ENCODE results near the gene PRPSAP2.
"Not testable (repeated sequence)": the region's sequence is repeated elsewhere in the genome, so short reads cannot be mapped to it uniquely, and the experiment has no call there.

PRPSAP2 gene

DNA sequence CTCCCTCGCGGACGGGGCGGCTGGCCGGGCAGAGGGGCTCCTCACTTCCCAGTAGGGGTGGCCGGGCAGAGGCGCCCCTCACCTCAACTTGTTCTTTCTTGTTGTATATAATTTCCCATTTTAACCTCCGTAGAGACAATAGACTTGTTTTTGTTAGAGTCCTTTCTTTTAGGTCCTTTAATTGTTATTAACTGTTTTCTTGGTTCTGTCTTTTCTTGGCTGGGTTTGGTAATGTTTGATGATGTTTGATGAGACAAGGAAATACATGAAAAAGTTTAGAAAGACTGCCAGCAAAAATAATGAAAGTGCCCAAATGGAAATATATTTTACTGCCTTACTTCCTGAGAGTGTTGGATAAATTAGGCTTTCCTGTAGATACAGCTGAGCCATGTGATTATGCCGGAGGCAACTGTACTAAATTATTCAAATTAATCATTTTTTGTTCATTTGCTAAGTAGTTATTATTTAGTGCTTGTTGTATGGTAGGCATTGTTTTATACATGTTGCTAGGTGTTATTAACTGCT, 30.9 kb downstream of the PRPSAP2 start:
- no peak for DNase-seq (ENCODE audit: low read depth, low spot score)

- no peak for DNase-seq (ENCODE audit: low read depth, low spot score)
Measured at GRCh38 chr17:18889658-18890057, 31.7 kb downstream of the PRPSAP2 start.

GRCh38 chr17:18891541-18891940, 33.6 kb downstream of the PRPSAP2 start:
- DNase-seq (ENCODE audit: low read depth, low spot score): no peak

DNA sequence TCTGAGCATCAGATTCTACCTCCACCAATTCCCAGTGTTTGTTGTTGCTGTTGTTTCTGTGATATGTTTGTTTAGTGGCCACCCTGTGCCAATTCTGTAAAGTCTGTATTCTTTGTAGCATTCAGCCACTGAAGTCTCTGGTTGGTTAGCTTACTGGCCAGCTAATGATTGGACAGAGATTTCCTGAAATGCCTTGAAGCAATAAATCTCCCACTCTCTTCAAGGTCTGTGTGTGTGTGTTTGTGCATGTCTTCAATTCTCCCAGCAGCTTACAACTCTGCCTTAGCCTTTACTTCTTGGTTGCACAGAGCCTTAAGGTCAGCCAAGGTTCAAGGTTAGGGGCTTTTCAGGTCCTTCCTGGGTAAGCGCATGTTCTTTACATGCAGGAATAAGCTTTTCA, 38.2 kb downstream of the PRPSAP2 start:
- DNase-seq (ENCODE audit: low read depth, low spot score): no peak

- no peak for DNase-seq (ENCODE audit: low read depth, low spot score)
Measured at GRCh38 chr17:18896947-18897346, 39.0 kb downstream of the PRPSAP2 start.

DNA sequence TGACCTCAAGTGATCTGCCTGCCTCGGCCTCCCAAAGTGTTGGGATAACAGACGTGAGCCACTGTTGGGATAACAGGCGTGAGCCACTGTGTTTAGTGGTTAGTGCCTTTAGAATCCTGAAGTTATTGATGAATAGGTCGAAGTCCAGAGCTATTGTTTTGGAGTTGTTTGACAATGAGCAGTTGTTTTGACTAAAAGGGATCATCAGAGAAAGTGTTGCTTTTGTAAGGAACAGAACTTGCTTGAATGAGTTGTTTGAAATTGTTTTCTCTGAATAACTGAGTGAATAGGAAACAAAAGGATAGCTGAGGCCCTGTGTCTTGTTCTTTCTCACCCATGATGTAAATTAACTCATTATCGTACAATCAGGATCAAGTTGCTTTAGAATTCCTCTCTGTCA, 46.6 kb downstream of the PRPSAP2 start:
- DNase-seq (ENCODE audit: low read depth, low spot score): no peak

DNA sequence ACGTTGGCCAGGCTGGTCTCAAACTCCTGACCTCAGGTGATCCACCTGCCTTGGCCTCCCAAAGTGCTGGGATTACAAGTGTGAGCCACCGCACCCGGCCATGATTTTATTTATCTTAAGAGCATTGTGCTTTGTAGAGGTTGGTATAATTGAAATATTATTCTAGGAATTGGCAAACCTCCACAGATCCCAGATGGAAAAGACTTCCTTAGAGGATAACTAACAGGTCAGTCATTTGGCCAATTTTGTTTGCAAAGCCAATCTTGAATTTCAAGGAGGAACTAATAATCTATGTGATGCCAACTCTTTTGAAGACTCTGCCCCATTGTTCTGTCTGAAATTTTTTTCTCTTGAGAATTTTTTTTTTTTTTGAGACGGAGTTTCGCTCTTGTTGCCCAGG, 47.3 kb downstream of the PRPSAP2 start:
- DNase-seq (ENCODE audit: low read depth, low spot score): no peak

DNA sequence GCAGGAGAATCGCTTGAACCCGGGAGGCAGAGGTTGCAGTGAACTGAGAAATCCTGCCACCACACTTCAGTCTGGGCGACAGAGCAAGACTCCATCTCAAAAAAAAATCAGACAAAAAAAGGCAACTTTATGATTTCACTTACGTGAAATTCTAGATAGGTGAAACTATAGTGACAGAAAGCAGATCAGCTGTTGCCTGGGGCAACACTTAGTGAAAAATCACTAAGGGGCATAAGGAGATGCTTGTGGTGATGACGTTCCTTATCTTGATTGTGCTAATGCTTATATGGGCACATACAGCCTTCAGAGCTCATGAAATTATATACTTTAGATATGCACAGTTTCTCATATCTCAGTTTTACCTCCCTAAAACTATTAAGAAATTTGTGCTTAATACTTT, 52.4 kb downstream of the PRPSAP2 start:
- no peak for DNase-seq (ENCODE audit: low read depth, low spot score)

GRCh38 chr17:18910881-18911280, 53.0 kb downstream of the PRPSAP2 start:
- DNase-seq (ENCODE audit: low read depth, low spot score): no peak

GRCh38 chr17:18916816-18917500, 59.0 kb downstream of the PRPSAP2 start:
- DNase-seq (ENCODE audit: low read depth, low spot score): no peak

DNA sequence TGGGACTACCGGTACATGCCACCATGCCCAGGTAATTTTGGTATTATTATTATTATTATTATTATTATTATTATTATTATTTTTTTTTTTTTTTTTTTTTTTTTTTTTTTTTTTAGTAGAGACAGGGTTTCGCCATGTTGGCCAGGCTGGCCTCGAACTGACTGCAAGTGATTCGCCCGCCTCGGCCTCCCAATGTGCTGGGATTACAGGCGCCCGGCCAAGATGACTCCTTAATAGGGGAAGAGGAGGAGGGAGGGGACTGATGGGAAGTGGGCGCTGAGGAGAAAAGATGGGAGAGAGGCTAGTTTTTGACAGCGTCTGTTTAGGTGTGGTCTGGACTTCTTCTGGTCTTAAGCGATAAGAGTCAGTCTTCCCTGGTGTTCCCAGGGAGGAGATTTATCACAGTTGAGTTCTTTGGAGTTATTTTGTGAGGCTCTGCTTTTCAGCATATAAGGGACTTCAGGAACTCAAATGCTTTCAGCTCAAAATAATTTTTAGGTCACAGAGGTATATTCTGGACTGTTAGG, 59.6 kb downstream of the PRPSAP2 start:
- no peak for DNase-seq (ENCODE audit: low read depth, low spot score)

DNA sequence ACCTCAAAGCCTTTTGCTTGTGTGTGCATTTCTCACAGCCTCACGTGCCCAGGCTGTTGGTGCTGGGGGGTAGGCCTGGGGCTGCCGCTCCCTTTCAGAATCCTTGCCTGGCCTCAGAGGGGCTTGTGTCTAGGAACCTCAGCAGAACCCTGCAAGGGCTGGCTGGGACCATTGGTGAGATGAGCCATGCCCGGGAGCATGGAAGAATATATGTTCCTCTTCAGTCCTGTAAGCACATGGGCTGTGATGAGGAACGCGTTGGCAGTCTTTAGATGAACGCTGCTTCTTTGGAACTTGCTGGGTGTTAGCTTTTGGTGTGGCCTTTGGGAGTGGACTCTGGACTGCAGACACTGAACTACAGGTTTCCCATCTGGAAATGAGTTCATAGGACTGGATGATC, 62.0 kb downstream of the PRPSAP2 start:
- DNase-seq (ENCODE audit: low read depth, low spot score): no peak

GRCh38 chr17:18920911-18921441, 63.0 kb downstream of the PRPSAP2 start:
- DNase-seq (ENCODE audit: low read depth, low spot score): no peak

DNA sequence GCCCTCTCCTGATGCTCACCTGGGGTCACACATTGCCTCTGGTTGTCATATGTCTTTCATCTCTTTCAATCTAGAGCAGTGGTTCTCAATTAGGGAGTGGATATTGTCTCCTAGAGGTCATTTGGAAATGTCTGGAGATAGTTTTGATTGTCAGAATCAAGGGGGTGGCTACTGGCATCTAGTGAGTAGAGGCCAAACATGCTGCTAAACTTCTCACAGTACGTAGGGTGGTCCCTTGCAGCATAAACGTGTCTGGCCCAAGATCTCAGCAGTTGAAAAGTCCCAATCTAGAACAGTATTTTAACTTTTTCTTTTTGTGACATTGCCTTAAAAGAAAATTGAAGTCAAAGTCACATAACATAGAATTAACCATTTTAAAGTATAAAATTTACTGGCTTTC, 63.6 kb downstream of the PRPSAP2 start:
- no peak for DNase-seq (ENCODE audit: low read depth, low spot score)

- no peak for DNase-seq (ENCODE audit: low read depth, low spot score)
Measured at GRCh38 chr17:18921912-18922451, 64.1 kb downstream of the PRPSAP2 start.

- DNase-seq (ENCODE audit: low read depth, low spot score): not testable (repeated sequence)
Measured at GRCh38 chr17:18922596-18922995, 64.7 kb downstream of the PRPSAP2 start.

- no peak for DNase-seq (ENCODE audit: low read depth, low spot score)
Measured at GRCh38 chr17:18925187-18925586, 67.3 kb downstream of the PRPSAP2 start.

GRCh38 chr17:18928628-18929125, 70.7 kb downstream of the PRPSAP2 start:
- DNase-seq (ENCODE audit: low read depth, low spot score): no peak

- DNase-seq (ENCODE audit: low read depth, low spot score): no peak
Measured at GRCh38 chr17:18932360-18933055, 74.6 kb downstream of the PRPSAP2 start.

DNA sequence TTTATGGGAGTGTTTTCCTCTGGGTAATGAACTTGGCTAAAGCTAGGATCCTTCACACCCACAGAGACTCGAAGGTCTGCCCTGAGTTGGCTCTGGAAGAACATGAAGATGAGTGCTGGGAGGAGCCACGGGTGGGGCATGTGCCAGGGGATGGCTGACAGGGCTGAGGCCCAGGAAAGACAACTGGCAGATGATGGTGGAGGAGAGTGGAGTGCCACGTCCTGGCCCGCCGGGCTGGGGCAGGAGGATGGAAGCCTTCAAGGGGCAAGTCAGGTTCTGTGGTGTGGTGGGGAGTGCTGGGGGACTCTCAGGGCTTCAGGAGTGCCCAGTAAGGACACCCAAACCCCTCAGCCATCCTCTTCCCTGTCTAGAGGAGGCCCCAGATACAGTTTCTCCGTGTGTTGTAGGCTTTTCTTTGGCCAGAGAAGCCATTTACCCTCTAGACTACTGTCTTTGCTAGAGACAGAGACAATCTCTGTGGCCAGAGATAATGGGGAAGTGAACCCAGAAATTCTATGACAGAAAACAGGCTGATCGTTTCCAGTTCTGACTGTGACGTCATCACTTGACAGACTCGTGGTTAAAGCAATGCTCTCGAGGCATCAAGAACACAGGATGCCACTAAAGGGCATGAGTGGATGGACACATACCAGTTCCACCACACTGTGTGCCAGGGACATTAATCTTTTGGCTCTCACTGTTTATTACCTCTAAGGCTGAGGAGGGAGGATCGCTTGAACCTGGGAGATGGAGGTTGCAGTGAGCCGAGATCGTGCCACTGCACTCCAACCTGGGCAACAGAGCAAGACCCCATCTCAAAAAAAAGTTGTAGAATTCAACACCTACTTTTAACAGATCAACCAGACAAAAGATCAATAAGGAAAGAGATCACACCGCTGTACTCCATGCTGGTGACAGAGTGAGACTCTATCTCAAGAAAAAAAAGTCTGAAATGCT, 75.4 kb downstream of the PRPSAP2 start:
- DNase-seq (ENCODE audit: low read depth, low spot score): no peak
